GM06990 (cell line): Measurements from ENCODE around the gene MRFAP1L1.

Experiments
- DNase-seq: peaks from one replicate; pipeline ENCODE4 v3.0.0-alpha.2; 2011; ENCODE audit not compliant: insufficient read length; ENCODE audit errors: extremely low read depth
- H3K27me3 ChIP-seq: replicated peaks from 2 replicates; pipeline ENCODE4 v1.6.0; 2011; ENCODE audit warnings: low read length; ENCODE audit not compliant: control insufficient read depth, insufficient read depth
- H3K36me3 ChIP-seq: 2 replicates; pipeline ENCODE4 v1.5.1; 2011; ENCODE audit warnings: low read length; ENCODE audit not compliant: control insufficient read depth, insufficient read depth
- H3K4me3 ChIP-seq: replicated peaks from 2 replicates; pipeline ENCODE4 v1.5.1; 2011; ENCODE audit warnings: low read depth, mild to moderate bottlenecking, control low read depth, low read length
- TF ChIP-seq, protein P1 (sequence below): IDR thresholded peaks from 2 replicates; pipeline ENCODE4 v1.5.1; 2011; ENCODE audit warnings: low read length, control low read depth, mild to moderate bottlenecking, inconsistent platforms; ENCODE audit not compliant: insufficient read depth, poor library complexity, severe bottlenecking

Gene MRFAP1L1

DNA sequence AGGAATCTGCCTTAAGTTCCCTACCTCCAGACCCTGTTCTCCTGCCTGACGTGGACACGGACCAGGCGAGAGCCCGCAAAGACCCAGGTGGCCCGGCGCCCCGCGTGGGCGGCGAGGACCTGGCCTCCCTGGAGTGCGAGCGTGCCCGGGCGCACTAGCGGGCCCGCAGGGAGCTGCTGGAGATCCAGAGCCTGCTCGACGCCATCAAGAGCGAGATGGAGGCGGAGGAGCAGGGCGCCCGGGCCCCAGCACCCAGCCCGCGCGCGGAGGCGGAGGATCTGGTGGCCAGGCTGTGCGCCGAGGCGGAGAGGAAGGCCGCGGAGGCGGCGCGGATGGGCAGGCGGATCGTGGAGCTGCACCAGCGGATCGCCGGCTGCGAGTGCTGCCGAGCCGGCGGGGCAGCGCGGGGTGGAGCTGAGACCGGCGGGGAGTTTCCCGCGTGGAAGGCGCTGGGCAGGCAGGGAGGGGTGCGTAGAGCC is 51.0 kb downstream of the MRFAP1L1 start:
- TF ChIP-seq, protein P1, sequence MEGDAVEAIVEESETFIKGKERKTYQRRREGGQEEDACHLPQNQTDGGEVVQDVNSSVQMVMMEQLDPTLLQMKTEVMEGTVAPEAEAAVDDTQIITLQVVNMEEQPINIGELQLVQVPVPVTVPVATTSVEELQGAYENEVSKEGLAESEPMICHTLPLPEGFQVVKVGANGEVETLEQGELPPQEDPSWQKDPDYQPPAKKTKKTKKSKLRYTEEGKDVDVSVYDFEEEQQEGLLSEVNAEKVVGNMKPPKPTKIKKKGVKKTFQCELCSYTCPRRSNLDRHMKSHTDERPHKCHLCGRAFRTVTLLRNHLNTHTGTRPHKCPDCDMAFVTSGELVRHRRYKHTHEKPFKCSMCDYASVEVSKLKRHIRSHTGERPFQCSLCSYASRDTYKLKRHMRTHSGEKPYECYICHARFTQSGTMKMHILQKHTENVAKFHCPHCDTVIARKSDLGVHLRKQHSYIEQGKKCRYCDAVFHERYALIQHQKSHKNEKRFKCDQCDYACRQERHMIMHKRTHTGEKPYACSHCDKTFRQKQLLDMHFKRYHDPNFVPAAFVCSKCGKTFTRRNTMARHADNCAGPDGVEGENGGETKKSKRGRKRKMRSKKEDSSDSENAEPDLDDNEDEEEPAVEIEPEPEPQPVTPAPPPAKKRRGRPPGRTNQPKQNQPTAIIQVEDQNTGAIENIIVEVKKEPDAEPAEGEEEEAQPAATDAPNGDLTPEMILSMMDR: no peak
- DNase-seq: peak; percentile 48
- no peaks in the 10 kb centered on the region for H3K27me3 ChIP-seq
- no peaks in the 10 kb centered on the region for H3K36me3 ChIP-seq
- peak overlapping the region; percentile 45 for H3K4me3 ChIP-seq

DNA sequence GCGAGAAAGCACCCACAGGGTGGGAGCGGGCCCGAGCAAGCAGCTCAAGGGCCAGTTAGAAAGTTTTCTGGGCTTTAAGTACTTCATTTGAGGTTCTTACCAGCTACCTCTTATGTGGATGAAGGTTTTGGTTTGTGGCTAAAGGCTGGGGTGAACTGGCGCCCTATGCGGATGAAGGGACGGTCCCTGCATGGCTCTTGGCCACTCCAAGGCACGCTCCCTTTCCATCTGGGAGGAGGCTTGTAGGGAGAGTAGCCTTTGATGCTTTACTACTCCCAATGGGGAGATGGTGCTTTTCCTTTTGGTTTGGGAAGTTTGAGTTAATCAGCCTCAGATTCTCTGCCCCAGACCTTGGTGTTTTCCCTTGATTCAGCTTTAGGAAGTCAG is 51.5 kb downstream of the MRFAP1L1 start:
- no peak for DNase-seq
- H3K4me3 ChIP-seq: no peak overlapping the region
- H3K27me3 ChIP-seq: no peaks in the 10 kb centered on the region
- no peaks in the 10 kb centered on the region for H3K36me3 ChIP-seq
- TF ChIP-seq, protein P1: no peak
